Panc1 (cell line): Measurements from ENCODE around the gene DHX15. TPM values are rescaled to one million over a fixed set of nuclear protein-coding genes. Genes with fewer than 3 reads are reported as not detected.

Experiments
- ATAC-seq: fragments of 200-7000 bp; cut with Tn5 transposase; 2 replicates; pipeline ENCODE4 v1.9.1; 2020; ENCODE audit warnings: mild to moderate bottlenecking, moderate library complexity
- BruUV-seq: library from RNA; stranded (reverse); fragments of 400-500 nt; replicated peaks from 2 replicates; lab custom pipeline; 2021; lab: Mats Ljungman, UMichigan
- CTCF ChIA-PET: fragments of 300-600 bp; sonication (Branson Sonifier 250); formaldehyde crosslinking; loops from one replicate; lab custom pipeline; 2022; ENCODE audit warnings: antibody characterized with exemption; lab: Charles Lee
- POLR2A ChIA-PET: fragments of 300-600 bp; sonication (Branson Sonifier 250); formaldehyde crosslinking; loops from one replicate; lab custom pipeline; 2022; ENCODE audit warnings: antibody characterized with exemption; lab: Charles Lee
- DNase-seq: peaks from one replicate; pipeline ENCODE4 v3.0.0-alpha.2; 2010; ENCODE audit warnings: low read depth, low spot score
- H3K27ac ChIP-seq: 2 replicates; pipeline ENCODE4 v1.5.1; 2011; ENCODE audit warnings: mild to moderate bottlenecking, low read length, inconsistent platforms
- H3K27me3 ChIP-seq: fragments of 200-500 bp; sonication (Bioruptor generic); 2 replicates; pipeline ENCODE4 v1.6.0; 2014; ENCODE audit warnings: low read length, inconsistent platforms; ENCODE audit not compliant: control insufficient read depth, insufficient read depth
- H3K36me3 ChIP-seq: fragments of 200-500 bp; sonication (Bioruptor generic); 2 replicates; pipeline ENCODE4 v1.5.1; 2014; ENCODE audit warnings: inconsistent platforms, mild to moderate bottlenecking, low read length, moderate library complexity; ENCODE audit not compliant: control insufficient read depth, insufficient read depth
- H3K4me1 ChIP-seq: 2 replicates; pipeline ENCODE4 v1.5.1; 2011; ENCODE audit warnings: inconsistent platforms, mild to moderate bottlenecking, low read length, moderate library complexity; ENCODE audit not compliant: control insufficient read depth, insufficient read depth
- H3K4me3 ChIP-seq, 2 experiments: 2 replicates each; pipeline ENCODE4 v1.5.1; 2011 to 2012; ENCODE audit warnings: low read depth in 2 of 2, low read length in 2 of 2, mild to moderate bottlenecking in 2 of 2, inconsistent platforms in 1 of 2, moderate library complexity in 1 of 2
- H3K9me3 ChIP-seq: fragments of 200-500 bp; sonication (Bioruptor generic); 2 replicates; pipeline ENCODE4 v1.5.1; 2014; ENCODE audit warnings: low read depth, mild to moderate bottlenecking, inconsistent platforms, low read length, moderate library complexity; ENCODE audit not compliant: control insufficient read depth, insufficient read depth
- POLR2AphosphoS5 ChIP-seq: IDR thresholded peaks from 2 replicates; pipeline ENCODE4 v1.6.1; 2012; ENCODE audit warnings: mild to moderate bottlenecking, low read depth, low read length, moderate library complexity
- REST ChIP-seq, 2 experiments: IDR thresholded peaks; 2 replicates each; pipeline ENCODE4 v1.6.1; 2011 to 2012; ENCODE audit warnings: low read depth in 2 of 2, control low read depth in 1 of 2, low read length in 1 of 2, mild to moderate bottlenecking in 1 of 2, moderate library complexity in 1 of 2; ENCODE audit not compliant: insufficient read depth in 1 of 2
- SIN3A ChIP-seq: IDR thresholded peaks from 2 replicates; pipeline ENCODE4 v1.6.1; 2012; ENCODE audit warnings: low read depth, mild to moderate bottlenecking, low read length, moderate library complexity, borderline replicate concordance; ENCODE audit not compliant: insufficient read depth
- TCF7L2 ChIP-seq: IDR thresholded peaks from 2 replicates; pipeline ENCODE4 v1.6.1; 2011; ENCODE audit warnings: mild to moderate bottlenecking, low read depth, low read length, inconsistent platforms
- in situ Hi-C: cut with HindIII; loops from 2 replicates; pipeline ENCODE4 v1.10.0; 2016; ENCODE audit warnings: low sequenced_read_pairs, low pct_unique_long_range_greater_than_20kb
- intact Hi-C: fragments of 100-400 bp; cut with micrococcal nuclease; formaldehyde crosslinking; loops from one replicate; pipeline ENCODE4 v1.10.0; 2022; ENCODE audit not compliant: unreplicated experiment
- total RNA-seq: library from RNA; stranded (reverse); gene quantifications from one replicate; pipeline ENCODE4 v1.2.1, GENCODE V29; 2021; ENCODE audit not compliant: unreplicated experiment
- TF ChIP-seq, protein P1 (sequence below): fragments of 450-650 bp; IDR thresholded peaks from 2 replicates; pipeline ENCODE4 v1.5.1; 2017; ENCODE audit warnings: mild to moderate bottlenecking

Gene DHX15
- total RNA-seq, 1 experiment from 2014 or later, result 118 TPM

- H3K9me3 ChIP-seq, result no peaks in the 10 kb centered on the region
- H3K27me3 ChIP-seq, result no peaks in the 10 kb centered on the region
- H3K36me3 ChIP-seq, result peaks cover 2% of the 10 kb centered on the region; the same call in 1 of the 2 replicates
- POLR2A ChIA-PET, result no interaction called here
- intact Hi-C loops (no loop called here), in situ Hi-C loops (no loop called here)
- CTCF ChIA-PET, result no interaction called here
- no peak overlapping the region for H3K4me3 ChIP-seq
- TF ChIP-seq TCF7L2 (no peak), POLR2AphosphoS5 (no peak), REST (IDR thresholded peaks at IDR 0.05; ENCODE audit: insufficient read depth in 1 of 2, low read depth in 2 of 2, low read length in 1 of 2) (no peak), SIN3A (no peak)
- TF ChIP-seq, protein P1, sequence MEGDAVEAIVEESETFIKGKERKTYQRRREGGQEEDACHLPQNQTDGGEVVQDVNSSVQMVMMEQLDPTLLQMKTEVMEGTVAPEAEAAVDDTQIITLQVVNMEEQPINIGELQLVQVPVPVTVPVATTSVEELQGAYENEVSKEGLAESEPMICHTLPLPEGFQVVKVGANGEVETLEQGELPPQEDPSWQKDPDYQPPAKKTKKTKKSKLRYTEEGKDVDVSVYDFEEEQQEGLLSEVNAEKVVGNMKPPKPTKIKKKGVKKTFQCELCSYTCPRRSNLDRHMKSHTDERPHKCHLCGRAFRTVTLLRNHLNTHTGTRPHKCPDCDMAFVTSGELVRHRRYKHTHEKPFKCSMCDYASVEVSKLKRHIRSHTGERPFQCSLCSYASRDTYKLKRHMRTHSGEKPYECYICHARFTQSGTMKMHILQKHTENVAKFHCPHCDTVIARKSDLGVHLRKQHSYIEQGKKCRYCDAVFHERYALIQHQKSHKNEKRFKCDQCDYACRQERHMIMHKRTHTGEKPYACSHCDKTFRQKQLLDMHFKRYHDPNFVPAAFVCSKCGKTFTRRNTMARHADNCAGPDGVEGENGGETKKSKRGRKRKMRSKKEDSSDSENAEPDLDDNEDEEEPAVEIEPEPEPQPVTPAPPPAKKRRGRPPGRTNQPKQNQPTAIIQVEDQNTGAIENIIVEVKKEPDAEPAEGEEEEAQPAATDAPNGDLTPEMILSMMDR, result no peak
- no TSS peak for BruUV-seq
- ATAC-seq (no peak), DNase-seq (no peak)
- no peaks in the 10 kb centered on the region for H3K4me1 ChIP-seq
- no peak overlapping the region for H3K27ac ChIP-seq
These were observed 62.8 kb downstream of the DHX15 start for GRCh38 chr4:24521544-24521943.

GRCh38 chr4:24519649-24520048 lies 64.7 kb downstream of the DHX15 start:
- DNase-seq (no peak), ATAC-seq (no peak)
- ChIA-PET CTCF (no interaction called here), POLR2A (no interaction called here)
- in situ Hi-C loops, result no loop called here
- Histone ChIP-seq H3K4me3 (no peak overlapping the region), H3K4me1 (no peaks in the 10 kb centered on the region), H3K27me3 (no peaks in the 10 kb centered on the region), H3K9me3 (no peaks in the 10 kb centered on the region), H3K27ac (no peak overlapping the region), H3K36me3 (no peaks in the 10 kb centered on the region; the same call in 1 of the 2 replicates)
- no TSS peak for BruUV-seq
- no peak for TF ChIP-seq TCF7L2
- TF ChIP-seq POLR2AphosphoS5, result no peak
- TF ChIP-seq SIN3A, result no peak
- no peak for TF ChIP-seq REST (IDR thresholded peaks at IDR 0.05; ENCODE audit: insufficient read depth in 1 of 2, low read depth in 2 of 2, low read length in 1 of 2)
- TF ChIP-seq, protein P1, result no peak
- intact Hi-C loops, result no loop called here
